Measurements from ENCODE around the gene RAB34.

DNA sequence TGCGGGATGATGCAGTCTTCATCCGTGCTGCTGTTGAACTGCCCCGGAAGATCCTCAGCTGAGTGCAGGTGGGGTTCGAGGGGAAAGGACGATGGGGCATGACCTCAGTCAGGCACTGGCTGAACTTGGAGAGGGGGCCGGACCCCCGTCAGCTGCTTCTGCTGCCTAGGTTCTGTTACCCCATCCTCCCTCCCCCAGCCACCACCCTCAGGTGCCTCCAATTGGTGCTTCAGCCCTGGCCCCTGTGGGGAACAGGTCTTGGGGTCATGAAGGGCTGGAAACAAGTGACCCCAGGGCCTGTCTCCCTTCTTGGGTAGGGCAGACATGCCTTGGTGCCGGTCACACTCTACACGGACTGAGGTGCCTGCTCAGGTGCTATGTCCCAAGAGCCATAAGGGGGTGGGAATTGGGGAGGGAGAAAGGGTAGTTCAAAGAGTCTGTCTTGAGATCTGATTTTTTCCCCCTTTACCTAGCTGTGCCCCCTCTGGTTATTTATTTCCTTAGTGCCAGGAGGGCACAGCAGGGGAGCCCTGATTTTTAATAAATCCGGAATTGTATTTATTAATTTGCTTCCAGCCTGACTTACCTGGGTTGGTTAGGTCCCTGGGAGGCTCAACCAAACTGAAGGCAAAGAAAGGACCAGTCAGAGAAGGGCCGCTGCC lies 32.0 kb upstream of the RAB34 start:
- TF ChIP-seq EZH2 (IDR thresholded peaks at IDR 0.05; ENCODE audit: insufficient read depth, poor library complexity, severe bottlenecking) (no peak), EZH2phosphoT487 (IDR thresholded peaks at IDR 0.05; ENCODE audit: insufficient read depth, low read depth) (no peak)
